Sigmoid colon (tissue), 4 donors: Measurements from ENCODE around the gene TNPO3.

ENCODE experiments used
- POLR2AphosphoS5 ChIP-seq, 4 donors: sonication (generic); formaldehyde crosslinking; IDR thresholded peaks; one replicate each; pipeline ENCODE4 v1.6.1; 2017; ENCODE audit warnings: antibody characterized with exemption in 4 of 4
- TF ChIP-seq, protein P1 (sequence below), 4 experiments: fragments of 450-650 bp in 3 of 4; fragments of 200-600 bp in 1 of 4; IDR thresholded peaks; one replicate each; pipeline ENCODE4 v1.5.1; 2016 to 2019; ENCODE audit warnings: antibody characterized with exemption in 4 of 4, mild to moderate bottlenecking in 3 of 4, moderate library complexity in 2 of 4

DNA sequence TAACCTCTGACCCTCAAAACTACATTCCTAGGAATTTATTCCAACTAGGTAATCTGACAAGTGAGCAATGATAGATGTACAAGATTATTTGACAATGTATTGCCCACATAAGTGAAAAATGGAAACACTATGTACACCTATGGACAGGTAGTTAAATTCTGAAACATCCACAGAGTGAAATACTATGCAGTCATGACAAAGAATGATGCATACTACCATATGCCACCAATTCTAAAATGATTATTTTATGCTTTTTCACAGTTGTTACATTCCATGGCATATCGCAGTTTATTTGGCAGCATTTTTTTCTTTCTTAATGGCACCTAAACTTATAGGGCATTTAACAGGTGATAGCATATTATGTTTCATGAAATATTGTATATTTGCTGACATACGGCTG, 20.1 kb upstream of the TNPO3 start:
- TF ChIP-seq POLR2AphosphoS5 (IDR thresholded peaks at IDR 0.05): no peak
- TF ChIP-seq, protein P1, sequence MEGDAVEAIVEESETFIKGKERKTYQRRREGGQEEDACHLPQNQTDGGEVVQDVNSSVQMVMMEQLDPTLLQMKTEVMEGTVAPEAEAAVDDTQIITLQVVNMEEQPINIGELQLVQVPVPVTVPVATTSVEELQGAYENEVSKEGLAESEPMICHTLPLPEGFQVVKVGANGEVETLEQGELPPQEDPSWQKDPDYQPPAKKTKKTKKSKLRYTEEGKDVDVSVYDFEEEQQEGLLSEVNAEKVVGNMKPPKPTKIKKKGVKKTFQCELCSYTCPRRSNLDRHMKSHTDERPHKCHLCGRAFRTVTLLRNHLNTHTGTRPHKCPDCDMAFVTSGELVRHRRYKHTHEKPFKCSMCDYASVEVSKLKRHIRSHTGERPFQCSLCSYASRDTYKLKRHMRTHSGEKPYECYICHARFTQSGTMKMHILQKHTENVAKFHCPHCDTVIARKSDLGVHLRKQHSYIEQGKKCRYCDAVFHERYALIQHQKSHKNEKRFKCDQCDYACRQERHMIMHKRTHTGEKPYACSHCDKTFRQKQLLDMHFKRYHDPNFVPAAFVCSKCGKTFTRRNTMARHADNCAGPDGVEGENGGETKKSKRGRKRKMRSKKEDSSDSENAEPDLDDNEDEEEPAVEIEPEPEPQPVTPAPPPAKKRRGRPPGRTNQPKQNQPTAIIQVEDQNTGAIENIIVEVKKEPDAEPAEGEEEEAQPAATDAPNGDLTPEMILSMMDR (IDR thresholded peaks at IDR 0.05): no peak
